Adrenal gland (tissue), 5 donors: ENCODE data around the gene SHISA6.

ENCODE experiments used
- POLR2A ChIP-seq, 2 donors: fragments of 450-650 bp; IDR thresholded peaks; one replicate each; pipeline ENCODE4 v1.6.1; 2017; ENCODE audit warnings: antibody characterized with exemption in 2 of 2, mild to moderate bottlenecking in 2 of 2, moderate library complexity in 1 of 2
- TF ChIP-seq, protein P1 (sequence below), 6 experiments: fragments of 450-650 bp in 4 of 6; fragments of 200-600 bp in 2 of 6; sonication (generic) in 1 of 6; IDR thresholded peaks; 1 replicate in 5 of 6; 2 replicates in 1 of 6; pipeline versions ENCODE4 v1.5.1 to v1.8.0; 2016 to 2021; ENCODE audit warnings: antibody characterized with exemption in 6 of 6, mild to moderate bottlenecking in 2 of 6, moderate library complexity in 1 of 6
- donor health status: DM: no; HTN: no; CAD: no.

DNA sequence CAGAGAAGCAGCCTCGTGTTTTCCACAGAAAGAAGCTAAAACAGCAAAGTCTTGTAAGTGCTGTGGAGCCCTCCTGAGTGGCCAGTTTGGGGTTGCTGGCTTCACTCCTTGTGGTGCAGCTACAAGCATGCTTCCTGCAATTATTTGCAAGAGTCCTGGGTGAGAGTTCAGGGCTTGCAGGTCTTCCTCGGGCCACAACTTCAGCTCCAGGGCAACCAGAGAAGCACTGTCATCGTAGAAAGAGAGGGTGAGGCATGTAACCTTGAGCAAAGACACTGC lies 37.9 kb downstream of the SHISA6 start:
- no peak for TF ChIP-seq POLR2A (IDR thresholded peaks at IDR 0.05)
- TF ChIP-seq, protein P1, sequence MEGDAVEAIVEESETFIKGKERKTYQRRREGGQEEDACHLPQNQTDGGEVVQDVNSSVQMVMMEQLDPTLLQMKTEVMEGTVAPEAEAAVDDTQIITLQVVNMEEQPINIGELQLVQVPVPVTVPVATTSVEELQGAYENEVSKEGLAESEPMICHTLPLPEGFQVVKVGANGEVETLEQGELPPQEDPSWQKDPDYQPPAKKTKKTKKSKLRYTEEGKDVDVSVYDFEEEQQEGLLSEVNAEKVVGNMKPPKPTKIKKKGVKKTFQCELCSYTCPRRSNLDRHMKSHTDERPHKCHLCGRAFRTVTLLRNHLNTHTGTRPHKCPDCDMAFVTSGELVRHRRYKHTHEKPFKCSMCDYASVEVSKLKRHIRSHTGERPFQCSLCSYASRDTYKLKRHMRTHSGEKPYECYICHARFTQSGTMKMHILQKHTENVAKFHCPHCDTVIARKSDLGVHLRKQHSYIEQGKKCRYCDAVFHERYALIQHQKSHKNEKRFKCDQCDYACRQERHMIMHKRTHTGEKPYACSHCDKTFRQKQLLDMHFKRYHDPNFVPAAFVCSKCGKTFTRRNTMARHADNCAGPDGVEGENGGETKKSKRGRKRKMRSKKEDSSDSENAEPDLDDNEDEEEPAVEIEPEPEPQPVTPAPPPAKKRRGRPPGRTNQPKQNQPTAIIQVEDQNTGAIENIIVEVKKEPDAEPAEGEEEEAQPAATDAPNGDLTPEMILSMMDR (IDR thresholded peaks at IDR 0.05) = no peak
